Neural cell (in vitro differentiated cells): ENCODE data around the gene NRCAM. TPM values are rescaled to one million over a fixed set of nuclear protein-coding genes. Genes with fewer than 3 reads are reported as not detected.

Experiments used
- H2AFZ ChIP-seq: fragments of 200-600, 300-800 bp; sonication (generic), shearing (Covaris generic); 2 replicates; pipeline ENCODE4 v1.6.0; 2014; ENCODE audit warnings: low read depth, mild to moderate bottlenecking, antibody characterized with exemption, low read length, moderate library complexity
- H3F3A ChIP-seq: fragments of 200-600 bp; shearing (Covaris generic); 2 replicates; pipeline ENCODE4 v1.6.1; 2016; ENCODE audit warnings: mild to moderate bottlenecking, moderate library complexity, mixed read lengths, antibody characterized with exemption, low read length; ENCODE audit not compliant: insufficient read depth, poor library complexity, severe bottlenecking
- H3K27ac ChIP-seq: fragments of 200-600, 300-800 bp; sonication (generic), shearing (Covaris generic); 2 replicates; pipeline ENCODE4 v1.5.1; 2014; ENCODE audit warnings: mild to moderate bottlenecking, low read length, moderate library complexity
- H3K27me3 ChIP-seq: fragments of 300-800, 200-600 bp; sonication (generic), shearing (Covaris generic); 2 replicates; pipeline ENCODE4 v1.6.0; 2014; ENCODE audit warnings: mild to moderate bottlenecking, low read depth, low read length, moderate library complexity; ENCODE audit not compliant: insufficient read depth
- H3K36me3 ChIP-seq: fragments of 300-800, 200-600 bp; sonication (generic), shearing (Covaris generic); 2 replicates; pipeline ENCODE4 v1.5.1; 2014; ENCODE audit warnings: mild to moderate bottlenecking, antibody characterized with exemption, low read length, moderate library complexity; ENCODE audit not compliant: insufficient read depth
- H3K4me2 ChIP-seq: fragments of 300-800, 200-600 bp; sonication (generic), shearing (Covaris generic); 2 replicates; pipeline ENCODE4 v1.6.0; 2014; ENCODE audit warnings: mild to moderate bottlenecking, low read length
- H3K4me3 ChIP-seq: fragments of 300-800, 200-600 bp; sonication (generic), shearing (Covaris generic); 2 replicates; pipeline ENCODE4 v1.5.1; 2014; ENCODE audit warnings: mild to moderate bottlenecking, low read length, moderate library complexity
- H3K79me2 ChIP-seq: fragments of 200-600 bp; shearing (Covaris generic); replicated peaks from 2 replicates; pipeline ENCODE4 v1.6.0; 2014; ENCODE audit warnings: mild to moderate bottlenecking, low read length, moderate library complexity; ENCODE audit not compliant: insufficient read depth
- H3K9ac ChIP-seq: fragments of 300-800, 200-600 bp; sonication (generic), shearing (Covaris generic); 2 replicates; pipeline ENCODE4 v1.6.1; 2016; ENCODE audit warnings: mild to moderate bottlenecking, low read length, mixed read lengths
- H3K9me2 ChIP-seq: fragments of 200-600 bp; shearing (Covaris generic); 2 replicates; pipeline ENCODE4 v1.6.1; 2016; ENCODE audit warnings: mild to moderate bottlenecking, low read length, mixed read lengths; ENCODE audit not compliant: insufficient read depth
- H3K9me3 ChIP-seq: fragments of 200-600, 300-800 bp; sonication (generic), shearing (Covaris generic); 2 replicates; pipeline ENCODE4 v1.6.1; 2016; ENCODE audit warnings: mild to moderate bottlenecking, mixed run types, low read length, moderate library complexity, mixed read lengths
- H4K20me1 ChIP-seq: fragments of 200-600 bp; shearing (Covaris generic); 2 replicates; pipeline ENCODE4 v1.6.1; 2016; ENCODE audit warnings: mild to moderate bottlenecking, mixed run types; ENCODE audit not compliant: insufficient read depth
- CTCF ChIP-seq: fragments of 450-650 bp; IDR thresholded peaks from 2 replicates; pipeline ENCODE4 v1.5.1; 2014; ENCODE audit warnings: antibody characterized with exemption, mild to moderate bottlenecking, moderate library complexity; ENCODE audit not compliant: poor library complexity, severe bottlenecking
- EP300 ChIP-seq: fragments of 450-650 bp; conservative IDR thresholded peaks from 2 replicates; pipeline ENCODE4 v1.6.1; 2014; ENCODE audit warnings: antibody characterized with exemption, mild to moderate bottlenecking, moderate library complexity; ENCODE audit not compliant: poor library complexity, severe bottlenecking
- EZH2 ChIP-seq: fragments of 200-600, 300-800 bp; shearing (Covaris generic), sonication (generic); IDR thresholded peaks from 2 replicates; pipeline ENCODE4 v1.6.1; 2014; ENCODE audit warnings: antibody characterized with exemption, low read length, borderline replicate concordance, mild to moderate bottlenecking; ENCODE audit not compliant: insufficient read depth, poor library complexity, severe bottlenecking
- MXI1 ChIP-seq: fragments of 450-650 bp; conservative IDR thresholded peaks from 2 replicates; pipeline ENCODE4 v1.6.1; 2014; ENCODE audit warnings: antibody characterized with exemption, mild to moderate bottlenecking; ENCODE audit not compliant: poor library complexity, severe bottlenecking
- POLR2AphosphoS5 ChIP-seq: IDR thresholded peaks from 2 replicates; pipeline ENCODE4 v1.6.1; 2012
- RAD21 ChIP-seq: fragments of 450-650 bp; conservative IDR thresholded peaks from 2 replicates; pipeline ENCODE4 v1.6.1; 2014; ENCODE audit warnings: antibody characterized with exemption, mild to moderate bottlenecking, moderate library complexity
- REST ChIP-seq: IDR thresholded peaks from 2 replicates; pipeline ENCODE4 v1.6.1; 2012; ENCODE audit warnings: borderline replicate concordance
- SMC3 ChIP-seq: fragments of 450-650 bp; conservative IDR thresholded peaks from 2 replicates; pipeline ENCODE4 v1.6.1; 2014; ENCODE audit warnings: antibody characterized with exemption, mild to moderate bottlenecking, moderate library complexity; ENCODE audit not compliant: poor library complexity
- TAF1 ChIP-seq: IDR thresholded peaks from 2 replicates; pipeline ENCODE4 v1.6.1; 2012; ENCODE audit warnings: low read depth
- polyA plus RNA-seq: library from polyadenylated mRNA; depleted of rRNA; stranded (reverse); fragments of >200 nt; gene quantifications from 2 replicates; pipeline ENCODE4 v1.2.3, GENCODE V29; 2014

The NRCAM gene
- polyA plus RNA-seq, 1 donor from 2014 or later: 90.9 TPM

GRCh38 chr7:108284349-108285002 is 171.8 kb downstream of the NRCAM start:
- Histone ChIP-seq H3K79me2 (peaks cover 15% of the 10 kb centered on the region), H3F3A (no peaks in the 10 kb centered on the region), H3K9me3 (no peaks in the 10 kb centered on the region), H3K9me2 (no peaks in the 10 kb centered on the region), H4K20me1 (no peaks in the 10 kb centered on the region), H3K27me3 (no peaks in the 10 kb centered on the region), H3K27ac (no peak overlapping the region), H2AFZ (no peak overlapping the region), H3K9ac (no peak overlapping the region), H3K36me3 (no peaks in the 10 kb centered on the region), H3K4me3 (no peak overlapping the region), H3K4me2 (no peak overlapping the region)
- TF ChIP-seq SMC3: no peak
- no peak for TF ChIP-seq EP300
- TF ChIP-seq RAD21: no peak
- TF ChIP-seq TAF1: no peak
- TF ChIP-seq MXI1: no peak
- no peak for TF ChIP-seq EZH2
- no peak for TF ChIP-seq REST
- no peak for TF ChIP-seq POLR2AphosphoS5
- no peak for TF ChIP-seq CTCF

GRCh38 chr7:108283252-108283651 is 173.0 kb downstream of the NRCAM start:
- H3K9me3 ChIP-seq: no peaks in the 10 kb centered on the region
- H3K79me2 ChIP-seq: peaks cover 14% of the 10 kb centered on the region
- no peak overlapping the region for H3K9ac ChIP-seq
- no peaks in the 10 kb centered on the region for H3F3A ChIP-seq
- no peaks in the 10 kb centered on the region for H4K20me1 ChIP-seq
- H3K4me2 ChIP-seq: no peak overlapping the region
- no peak overlapping the region for H2AFZ ChIP-seq
- no peaks in the 10 kb centered on the region for H3K36me3 ChIP-seq
- H3K27ac ChIP-seq: no peak overlapping the region
- no peaks in the 10 kb centered on the region for H3K27me3 ChIP-seq
- no peaks in the 10 kb centered on the region for H3K9me2 ChIP-seq
- TF ChIP-seq POLR2AphosphoS5: peak; percentile 38
- no peak for TF ChIP-seq SMC3
- no peak overlapping the region for H3K4me3 ChIP-seq
